Skin epidermis (tissue), 12 donors: Measurements from ENCODE around the gene ESR1.

Experiments
- H3K27ac ChIP-seq, 21 experiments: fragments of 200-600 bp; sonication (generic) in 11 of 21; one replicate each; pipeline ENCODE4 v1.5.0; 2020; ENCODE audit warnings: mild to moderate bottlenecking in 3 of 21, inconsistent platforms in 2 of 21, moderate library complexity in 2 of 21
- H3K4me3 ChIP-seq, 7 experiments: fragments of 200-600 bp; sonication (generic) in 2 of 7; one replicate each; pipeline ENCODE4 v1.5.0; 2020; ENCODE audit warnings: inconsistent platforms in 2 of 7, mild to moderate bottlenecking in 2 of 7, moderate library complexity in 1 of 7

The ESR1 gene

DNA sequence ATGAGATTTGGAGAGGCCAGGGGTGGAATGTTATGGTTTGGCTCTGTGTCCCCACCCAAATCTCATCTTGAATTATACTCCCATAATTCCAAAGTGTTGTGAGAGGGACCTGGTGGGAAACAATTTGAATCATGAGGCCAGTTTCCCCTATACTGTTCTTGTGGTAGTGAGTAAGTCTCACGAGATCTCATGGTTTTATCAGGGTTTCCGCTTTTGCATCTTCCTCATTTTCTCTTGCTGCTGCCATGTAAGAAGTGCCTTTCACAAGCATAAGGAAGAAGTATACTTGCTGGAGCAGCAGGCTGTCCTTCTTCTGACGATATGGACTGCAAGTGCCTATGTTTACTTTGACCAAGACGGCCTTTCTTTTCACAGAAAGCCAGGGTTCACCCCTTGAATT lies 270.5 kb downstream of the ESR1 start:
- Histone ChIP-seq H3K27ac (no peak overlapping the region), H3K4me3 (no peak overlapping the region)

DNA sequence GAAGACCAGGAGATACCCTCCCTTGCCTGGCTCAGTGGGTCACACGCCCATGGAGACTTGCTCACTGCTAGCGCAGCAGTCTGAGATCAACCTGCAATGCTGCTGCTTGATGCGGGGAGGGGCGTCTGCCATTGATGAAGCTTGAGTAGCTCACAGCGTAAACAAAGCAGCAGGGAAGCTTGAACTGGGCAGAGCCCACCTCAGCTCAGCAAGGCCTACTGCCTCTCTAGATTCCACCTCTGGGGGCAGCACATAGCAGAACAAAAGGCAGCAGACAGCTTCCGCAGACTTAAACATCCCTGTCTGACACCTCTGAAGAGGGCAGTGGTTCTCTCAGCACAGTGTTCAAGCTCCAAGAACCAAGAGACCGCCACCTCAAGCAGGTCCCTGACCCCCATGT lies 271.3 kb downstream of the ESR1 start:
- Histone ChIP-seq H3K27ac (no peak overlapping the region), H3K4me3 (no peak overlapping the region)

DNA sequence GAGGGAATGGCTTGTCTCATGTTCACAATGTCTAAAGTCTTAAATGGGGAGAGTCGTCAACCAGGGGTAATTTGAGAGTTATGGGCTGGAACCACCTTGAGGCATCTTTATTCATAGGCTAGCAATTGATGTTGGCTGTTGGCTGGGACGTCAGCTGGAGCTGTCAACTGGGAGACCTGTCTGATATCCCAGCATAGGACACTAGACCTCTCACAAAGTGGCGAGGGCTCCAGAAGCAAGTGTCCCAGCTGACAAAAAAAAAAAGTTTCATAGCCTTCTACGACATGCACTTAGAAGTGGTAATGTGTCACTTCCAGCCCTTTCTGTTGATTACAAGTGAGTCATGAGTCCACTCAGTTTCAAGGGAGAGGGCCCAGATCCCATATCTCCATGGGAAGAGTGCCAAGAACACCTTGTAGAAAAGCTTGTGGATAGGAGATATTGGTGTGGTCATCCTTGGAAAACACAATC lies 278.0 kb downstream of the ESR1 start:
- no peak overlapping the region for H3K27ac ChIP-seq
- H3K4me3 ChIP-seq = no peak overlapping the region

DNA sequence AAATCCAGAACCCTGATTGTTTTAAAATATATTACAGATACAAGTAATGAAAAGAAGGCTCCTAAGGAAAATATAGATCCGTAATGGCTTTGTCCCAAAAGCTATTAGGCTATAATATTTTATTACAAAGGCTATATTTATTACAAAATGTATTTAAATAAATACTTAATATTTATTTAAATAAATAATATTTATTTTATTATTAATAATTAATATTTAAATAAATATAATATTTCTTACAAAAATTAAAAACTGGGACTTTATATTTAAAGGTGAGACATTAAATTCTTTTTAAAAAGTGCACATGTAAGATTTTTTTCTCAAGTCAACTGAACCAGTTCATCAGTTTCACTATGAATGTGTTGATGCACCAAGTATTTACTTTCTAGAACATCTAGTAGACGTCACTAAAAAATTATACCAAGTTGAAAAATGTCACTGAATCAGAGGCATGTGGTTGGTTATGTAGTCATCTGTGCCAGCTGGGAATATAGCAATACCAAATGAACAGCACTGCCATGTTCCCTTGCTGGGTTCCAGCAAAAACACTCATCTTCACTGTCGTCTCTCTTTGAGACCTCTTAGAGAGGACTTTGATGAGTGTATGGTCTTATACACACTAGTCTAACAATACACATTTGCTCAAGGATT lies 278.9 kb downstream of the ESR1 start:
- Histone ChIP-seq H3K4me3 (no peak overlapping the region), H3K27ac (no peak overlapping the region)

GRCh38 chr6:152087096-152087495 lies 279.6 kb downstream of the ESR1 start:
- Histone ChIP-seq H3K4me3 (no peak overlapping the region), H3K27ac (no peak overlapping the region)

DNA sequence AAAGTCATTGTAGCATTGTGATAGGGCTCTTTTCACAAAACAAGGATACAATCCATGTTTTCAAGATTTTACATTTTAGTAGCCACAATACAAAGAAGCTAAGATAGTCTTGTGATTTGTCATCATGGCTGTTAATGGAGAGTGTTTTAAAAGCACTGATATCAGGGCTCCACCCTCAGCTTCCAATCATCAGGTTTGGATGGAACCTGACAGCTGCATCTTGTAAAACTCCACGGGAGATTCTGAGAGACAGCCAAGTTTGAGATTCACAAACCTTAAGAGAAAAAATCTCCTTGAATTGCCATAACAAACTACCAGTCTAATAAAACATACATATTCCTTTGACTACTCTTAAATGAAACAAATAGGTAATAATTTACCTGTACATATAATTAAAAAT lies 280.2 kb downstream of the ESR1 start:
- H3K4me3 ChIP-seq = no peak overlapping the region
- H3K27ac ChIP-seq = no peak overlapping the region

DNA sequence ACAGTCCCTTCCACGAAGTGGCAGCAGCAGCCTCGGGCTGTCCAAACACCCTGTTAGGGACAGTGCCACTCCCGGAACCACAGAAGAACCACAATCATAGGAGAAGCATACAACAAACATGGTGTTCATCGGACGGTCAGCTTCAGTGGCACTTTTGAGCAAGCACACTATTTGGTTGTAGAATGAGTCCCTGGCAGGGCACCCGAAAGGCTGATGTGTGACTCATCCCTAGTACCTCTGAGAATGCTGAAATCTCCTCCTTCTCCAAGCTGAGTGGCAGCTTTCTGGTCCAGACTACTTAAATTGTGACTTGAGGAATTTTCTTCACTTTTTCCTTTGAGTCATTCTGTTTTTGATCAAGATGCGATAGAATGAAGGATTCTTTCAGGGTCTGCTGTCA lies 282.5 kb downstream of the ESR1 start:
- Histone ChIP-seq H3K27ac (no peak overlapping the region), H3K4me3 (no peak overlapping the region)

DNA sequence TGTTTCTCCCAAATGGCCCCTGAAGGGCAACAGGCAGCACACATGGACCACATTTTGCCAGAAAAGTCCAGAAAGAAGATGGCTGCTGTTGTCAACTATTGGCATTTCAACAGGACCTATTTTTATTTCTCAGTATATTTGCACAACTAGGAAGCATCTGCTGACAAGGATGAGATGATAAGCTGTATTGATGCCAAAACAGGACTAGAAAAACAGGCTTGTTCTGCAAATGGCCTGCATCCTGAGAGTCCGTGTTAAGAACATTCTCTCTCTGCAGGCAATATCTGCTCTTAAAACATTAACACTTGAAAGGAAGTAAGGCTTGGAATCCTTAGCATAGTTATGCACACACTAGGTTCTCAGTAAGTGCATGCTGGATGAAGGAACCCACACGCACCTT lies 283.7 kb downstream of the ESR1 start:
- no peak overlapping the region for H3K27ac ChIP-seq
- no peak overlapping the region for H3K4me3 ChIP-seq

GRCh38 chr6:152091851-152092341 lies 284.4 kb downstream of the ESR1 start:
- no peak overlapping the region for H3K4me3 ChIP-seq
- H3K27ac ChIP-seq = peak overlapping the region in 1 of 21 experiments; percentile 6

GRCh38 chr6:152093711-152094110 lies 286.2 kb downstream of the ESR1 start:
- Histone ChIP-seq H3K4me3 (no peak overlapping the region), H3K27ac (no peak overlapping the region)

DNA sequence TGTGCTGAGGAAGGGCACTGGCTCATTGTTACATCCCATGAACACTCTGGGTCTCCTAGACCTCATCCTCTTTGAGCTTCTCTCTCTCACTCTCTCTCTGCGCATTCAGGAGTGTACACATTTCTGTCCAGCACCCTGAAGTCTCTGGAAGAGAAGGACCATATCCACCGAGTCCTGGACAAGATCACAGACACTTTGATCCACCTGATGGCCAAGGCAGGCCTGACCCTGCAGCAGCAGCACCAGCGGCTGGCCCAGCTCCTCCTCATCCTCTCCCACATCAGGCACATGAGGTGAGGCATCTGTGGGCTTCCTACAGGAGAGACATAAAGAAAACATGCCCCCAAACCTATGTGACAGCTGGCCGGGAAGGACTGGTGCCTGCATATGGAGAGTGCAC lies 286.8 kb downstream of the ESR1 start:
- Histone ChIP-seq H3K27ac (peak overlapping the region in 4 of 21 experiments; percentile 37 to 80 (median 63)), H3K4me3 (no peak overlapping the region)

DNA sequence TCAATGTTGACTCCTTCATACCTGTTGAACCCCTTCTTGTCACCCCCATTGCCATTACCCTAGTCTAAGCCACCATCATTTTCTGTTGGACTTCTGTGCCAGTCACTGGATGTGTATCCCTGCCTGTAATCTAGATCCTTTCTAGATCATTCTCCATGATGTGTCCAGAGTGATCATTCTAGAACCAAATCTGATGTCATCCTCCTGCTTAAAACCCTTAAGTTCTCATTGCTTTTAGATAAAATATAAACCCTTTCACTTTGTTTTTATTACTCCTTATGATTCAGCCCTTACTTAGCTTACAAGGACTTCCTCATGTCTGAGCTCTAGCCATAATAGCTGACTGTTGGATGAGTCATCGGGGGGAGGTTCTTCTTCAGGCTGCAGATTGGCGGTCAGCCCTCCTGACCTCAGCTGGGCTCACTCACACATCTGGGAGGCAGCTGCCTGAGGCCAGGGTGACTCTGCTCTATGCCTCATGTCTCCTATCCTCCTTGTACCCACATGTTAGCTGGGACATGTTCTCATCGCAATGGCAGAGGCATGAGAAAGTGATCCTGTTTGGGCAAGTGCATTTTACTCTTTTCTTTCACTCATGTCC lies 287.6 kb downstream of the ESR1 start:
- H3K27ac ChIP-seq = peak overlapping the region in 12 of 21 experiments; percentile 24 to 80 (median 56)
- no peak overlapping the region for H3K4me3 ChIP-seq

DNA sequence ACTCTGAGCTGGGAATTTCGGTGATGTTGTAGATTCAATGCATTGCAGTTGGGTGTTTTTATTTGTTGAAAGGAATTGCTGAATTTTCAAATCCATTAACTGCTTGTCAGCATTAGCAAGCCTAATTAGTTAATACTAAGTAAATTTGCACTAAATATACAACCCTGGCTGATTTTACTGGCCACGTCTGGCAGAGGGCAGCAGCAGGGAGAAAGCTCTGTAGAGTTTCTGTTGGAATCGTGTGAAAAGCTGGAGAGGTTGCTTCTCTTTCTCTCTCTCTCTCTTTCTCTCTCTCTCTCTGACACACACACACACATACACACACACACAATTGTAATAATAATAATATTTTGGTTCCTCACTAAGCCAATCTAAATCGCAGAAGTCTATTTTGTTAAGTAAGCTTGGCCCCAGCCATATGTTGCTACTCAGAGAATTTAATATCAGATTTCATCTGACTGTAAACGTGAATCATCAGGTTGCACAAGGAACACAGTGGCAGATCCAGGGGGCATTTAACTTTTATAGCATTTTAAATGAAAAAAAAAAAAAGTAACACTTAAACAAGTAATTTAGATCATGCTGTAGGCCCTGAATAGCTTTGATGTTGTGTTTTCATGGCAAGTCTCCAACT lies 289.5 kb downstream of the ESR1 start:
- no peak overlapping the region for H3K4me3 ChIP-seq
- peak overlapping the region in 9 of 21 experiments; percentile 18 to 75 (median 39) for H3K27ac ChIP-seq

- H3K27ac ChIP-seq = no peak overlapping the region
These were observed 291.2 kb downstream of the ESR1 start for GRCh38 chr6:152098683-152099082.

DNA sequence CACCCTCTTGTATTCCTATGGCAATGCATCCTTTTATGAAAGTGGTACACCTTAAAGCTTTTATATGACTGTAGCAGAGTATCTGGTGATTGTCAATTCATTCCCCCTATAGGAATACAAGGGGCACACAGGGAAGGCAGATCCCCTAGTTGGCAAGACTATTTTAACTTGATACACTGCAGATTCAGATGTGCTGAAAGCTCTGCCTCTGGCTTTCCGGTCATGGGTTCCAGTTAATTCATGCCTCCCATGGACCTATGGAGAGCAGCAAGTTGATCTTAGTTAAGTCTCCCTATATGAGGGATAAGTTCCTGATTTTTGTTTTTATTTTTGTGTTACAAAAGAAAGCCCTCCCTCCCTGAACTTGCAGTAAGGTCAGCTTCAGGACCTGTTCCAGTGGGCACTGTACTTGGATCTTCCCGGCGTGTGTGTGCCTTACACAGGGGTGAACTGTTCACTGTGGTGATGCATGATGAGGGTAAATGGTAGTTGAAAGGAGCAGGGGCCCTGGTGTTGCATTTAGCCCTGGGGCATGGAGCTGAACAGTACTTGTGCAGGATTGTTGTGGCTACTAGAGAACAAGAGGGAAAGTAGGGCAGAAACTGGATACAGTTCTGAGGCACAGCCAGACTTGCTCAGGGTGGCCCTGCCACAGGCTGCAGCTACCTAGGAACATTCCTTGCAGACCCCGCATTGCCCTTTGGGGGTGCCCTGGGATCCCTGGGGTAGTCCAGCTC lies 292.1 kb downstream of the ESR1 start:
- Histone ChIP-seq H3K27ac (peak overlapping the region in 14 of 21 experiments; percentile 1 to 69 (median 28)), H3K4me3 (no peak overlapping the region)

More at GRCh38 chr6:152098683-152099082, 291.2 kb downstream of the ESR1 start:
- no peak overlapping the region for H3K4me3 ChIP-seq

DNA sequence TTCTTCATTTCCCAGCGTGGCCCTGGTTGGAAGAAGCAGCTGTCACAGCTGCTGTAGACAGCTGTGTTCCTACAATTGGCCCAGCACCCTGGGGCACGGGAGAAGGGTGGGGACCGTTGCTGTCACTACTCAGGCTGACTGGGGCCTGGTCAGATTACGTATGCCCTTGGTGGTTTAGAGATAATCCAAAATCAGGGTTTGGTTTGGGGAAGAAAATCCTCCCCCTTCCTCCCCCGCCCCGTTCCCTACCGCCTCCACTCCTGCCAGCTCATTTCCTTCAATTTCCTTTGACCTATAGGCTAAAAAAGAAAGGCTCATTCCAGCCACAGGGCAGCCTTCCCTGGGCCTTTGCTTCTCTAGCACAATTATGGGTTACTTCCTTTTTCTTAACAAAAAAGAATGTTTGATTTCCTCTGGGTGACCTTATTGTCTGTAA lies 292.7 kb downstream of the ESR1 start:
- H3K4me3 ChIP-seq = no peak overlapping the region
- H3K27ac ChIP-seq = peak overlapping the region in 14 of 21 experiments; percentile 1 to 69 (median 33)

DNA sequence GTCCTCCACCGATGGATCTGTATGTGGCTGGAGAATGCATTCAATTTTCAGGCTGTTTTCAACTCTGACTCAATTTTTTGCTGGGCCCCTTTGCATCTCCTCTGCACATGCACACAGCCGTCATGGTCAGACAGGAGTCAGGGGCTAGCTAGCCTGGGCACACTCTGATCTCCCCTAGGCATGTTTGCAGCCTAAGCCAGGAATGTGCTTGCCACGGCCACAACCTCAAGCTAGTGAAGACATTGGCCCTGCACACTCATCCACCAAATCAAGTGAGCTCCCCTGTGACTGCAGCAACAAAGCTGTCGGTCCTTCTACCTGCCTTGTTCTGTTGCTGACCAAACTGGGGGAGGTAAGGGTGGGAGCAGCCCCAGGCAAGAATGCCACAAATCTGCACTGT lies 300.5 kb downstream of the ESR1 start:
- Histone ChIP-seq H3K27ac (no peak overlapping the region), H3K4me3 (no peak overlapping the region)

GRCh38 chr6:152110886-152111820 lies 303.7 kb downstream of the ESR1 start:
- H3K4me3 ChIP-seq = no peak overlapping the region
- peak overlapping the region in 9 of 21 experiments; percentile 0 to 67 (median 37) for H3K27ac ChIP-seq
